MCF 10A (cell line): Measurements from ENCODE around the gene TRPM3. TPM values are rescaled to one million over a fixed set of nuclear protein-coding genes. Genes with fewer than 3 reads are reported as not detected.

ENCODE experiments used
- BruUV-seq: library from RNA; stranded (reverse); fragments of 400-500 nt; replicated peaks from 2 replicates; lab custom pipeline; 2021; lab: Mats Ljungman, UMichigan
- CTCF ChIA-PET: fragments of 300-600 bp; sonication (Branson Sonifier 250); formaldehyde crosslinking; extraction: SDS; loops from one replicate; lab custom pipeline; 2021; ENCODE audit warnings: antibody characterized with exemption, inconsistent platforms; lab: Yijun Ruan, JAX
- POLR2A ChIA-PET: fragments of 300-600, 350-650 bp; sonication (Branson Sonifier 250); formaldehyde crosslinking; extraction: SDS; loops from one replicate; lab custom pipeline; 2020; ENCODE audit warnings: antibody characterized with exemption, inconsistent platforms; lab: Yijun Ruan, JAX
- DNase-seq: peaks from one replicate; pipeline ENCODE4 v3.0.0-alpha.2; 2018; ENCODE audit not compliant: unreplicated experiment
- H3K27ac Mint-ChIP-seq: one replicate; pipeline ENCODE4 v1.8.0; 2022; ENCODE audit warnings: mild to moderate bottlenecking, low read depth, mixed read lengths; ENCODE audit not compliant: unreplicated experiment
- H3K27me3 Mint-ChIP-seq: one replicate; pipeline ENCODE4 v1.8.0; 2022; ENCODE audit warnings: mixed read lengths; ENCODE audit not compliant: insufficient read depth, unreplicated experiment
- H3K36me3 Mint-ChIP-seq: one replicate; pipeline ENCODE4 v1.8.0; 2022; ENCODE audit warnings: mild to moderate bottlenecking, moderate library complexity, mixed read lengths; ENCODE audit not compliant: insufficient read depth, unreplicated experiment
- H3K4me1 Mint-ChIP-seq: one replicate; pipeline ENCODE4 v1.8.0; 2022; ENCODE audit warnings: mixed read lengths; ENCODE audit not compliant: insufficient read depth, unreplicated experiment
- H3K4me3 Mint-ChIP-seq: one replicate; pipeline ENCODE4 v1.8.0; 2022; ENCODE audit warnings: mild to moderate bottlenecking, moderate library complexity, mixed read lengths; ENCODE audit not compliant: unreplicated experiment
- H3K9me3 Mint-ChIP-seq: one replicate; pipeline ENCODE4 v1.8.0; 2022; ENCODE audit warnings: mixed read lengths; ENCODE audit not compliant: unreplicated experiment
- CTCF ChIP-seq: fragments of 200-600 bp; IDR thresholded peaks from one replicate; pipeline ENCODE4 v1.8.0; 2022; ENCODE audit warnings: antibody characterized with exemption, mild to moderate bottlenecking; ENCODE audit not compliant: unreplicated experiment
- intact Hi-C: fragments of 100-400 bp; cut with micrococcal nuclease; formaldehyde crosslinking; loops from 2 replicates; pipeline ENCODE4 v1.14.1; 2022
- total RNA-seq: library from RNA; stranded (reverse); gene quantifications from 2 replicates; pipeline ENCODE4 v1.2.3, GENCODE V29; 2022

Gene TRPM3
- total RNA-seq, 1 experiment from 2014 or later: 0.44 TPM

- no peaks in the 10 kb centered on the region for H3K9me3 Mint-ChIP-seq
- intact Hi-C loops: no loop called here
- no peak overlapping the region for H3K4me3 Mint-ChIP-seq
- no TSS peak for BruUV-seq
- no peak for TF ChIP-seq CTCF
- ChIA-PET CTCF (no interaction called here), POLR2A (no interaction called here)
- H3K27me3 Mint-ChIP-seq: no peaks in the 10 kb centered on the region
- H3K4me1 Mint-ChIP-seq: no peaks in the 10 kb centered on the region
- no peaks in the 10 kb centered on the region for H3K36me3 Mint-ChIP-seq
- no peak for DNase-seq
- no peak overlapping the region for H3K27ac Mint-ChIP-seq
These were observed 227.8 kb downstream of the TRPM3 start for GRCh38 chr9:70893580-70894122.

GRCh38 chr9:70888471-70888870 lies 232.9 kb downstream of the TRPM3 start:
- Mint-ChIP-seq H3K27me3 (no peaks in the 10 kb centered on the region), H3K4me3 (no peak overlapping the region), H3K9me3 (no peaks in the 10 kb centered on the region), H3K4me1 (no peaks in the 10 kb centered on the region), H3K36me3 (no peaks in the 10 kb centered on the region), H3K27ac (no peak overlapping the region)
- POLR2A ChIA-PET: no interaction called here
- DNase-seq: no peak
- no peak for TF ChIP-seq CTCF
- BruUV-seq: no TSS peak
- CTCF ChIA-PET: no interaction called here
- intact Hi-C loops: no loop called here

- ChIA-PET CTCF (no interaction called here), POLR2A (no interaction called here)
- Mint-ChIP-seq H3K4me3 (no peak overlapping the region), H3K9me3 (no peaks in the 10 kb centered on the region), H3K27me3 (no peaks in the 10 kb centered on the region), H3K27ac (no peak overlapping the region), H3K4me1 (no peaks in the 10 kb centered on the region), H3K36me3 (no peaks in the 10 kb centered on the region)
- TF ChIP-seq CTCF: no peak
- intact Hi-C loops: no loop called here
- DNase-seq: no peak
- BruUV-seq: no TSS peak
These were observed 233.6 kb downstream of the TRPM3 start for GRCh38 chr9:70887826-70888225.

GRCh38 chr9:70883963-70884793 lies 237.2 kb downstream of the TRPM3 start:
- POLR2A ChIA-PET: no interaction called here
- BruUV-seq: no TSS peak
- no peak overlapping the region for H3K4me3 Mint-ChIP-seq
- no peaks in the 10 kb centered on the region for H3K36me3 Mint-ChIP-seq
- no peaks in the 10 kb centered on the region for H3K9me3 Mint-ChIP-seq
- H3K27me3 Mint-ChIP-seq: no peaks in the 10 kb centered on the region
- no peak overlapping the region for H3K27ac Mint-ChIP-seq
- CTCF ChIA-PET: interaction anchor here (0.6 kb wide), 1 partner anchor 176 kb away, joined by 3 read pairs; no protein-coding TSS in a partner anchor
- H3K4me1 Mint-ChIP-seq: no peaks in the 10 kb centered on the region
- no peak for DNase-seq
- intact Hi-C loops: no loop called here
- TF ChIP-seq CTCF: no peak
